NCI-H524 treated with DMSO at 0.1 percent for 48 hours (cell line): ENCODE data around the gene RPL38.
A peak's percentile ranks its signal among the peaks of the same experiment; 100 is the strongest.

ENCODE experiments used
- DNase-seq: peaks from one replicate; lab custom pipeline; 2025; lab: John Stamatoyannopoulos, UW

RPL38 gene

GRCh38 chr17:74227271-74228080 is 24.0 kb downstream of the RPL38 start:
- DNase-seq: no peak

- DNase-seq: no peak
These were observed 25.0 kb downstream of the RPL38 start for GRCh38 chr17:74228306-74228978.

GRCh38 chr17:74230896-74231295 is 27.4 kb downstream of the RPL38 start:
- no peak for DNase-seq

DNA sequence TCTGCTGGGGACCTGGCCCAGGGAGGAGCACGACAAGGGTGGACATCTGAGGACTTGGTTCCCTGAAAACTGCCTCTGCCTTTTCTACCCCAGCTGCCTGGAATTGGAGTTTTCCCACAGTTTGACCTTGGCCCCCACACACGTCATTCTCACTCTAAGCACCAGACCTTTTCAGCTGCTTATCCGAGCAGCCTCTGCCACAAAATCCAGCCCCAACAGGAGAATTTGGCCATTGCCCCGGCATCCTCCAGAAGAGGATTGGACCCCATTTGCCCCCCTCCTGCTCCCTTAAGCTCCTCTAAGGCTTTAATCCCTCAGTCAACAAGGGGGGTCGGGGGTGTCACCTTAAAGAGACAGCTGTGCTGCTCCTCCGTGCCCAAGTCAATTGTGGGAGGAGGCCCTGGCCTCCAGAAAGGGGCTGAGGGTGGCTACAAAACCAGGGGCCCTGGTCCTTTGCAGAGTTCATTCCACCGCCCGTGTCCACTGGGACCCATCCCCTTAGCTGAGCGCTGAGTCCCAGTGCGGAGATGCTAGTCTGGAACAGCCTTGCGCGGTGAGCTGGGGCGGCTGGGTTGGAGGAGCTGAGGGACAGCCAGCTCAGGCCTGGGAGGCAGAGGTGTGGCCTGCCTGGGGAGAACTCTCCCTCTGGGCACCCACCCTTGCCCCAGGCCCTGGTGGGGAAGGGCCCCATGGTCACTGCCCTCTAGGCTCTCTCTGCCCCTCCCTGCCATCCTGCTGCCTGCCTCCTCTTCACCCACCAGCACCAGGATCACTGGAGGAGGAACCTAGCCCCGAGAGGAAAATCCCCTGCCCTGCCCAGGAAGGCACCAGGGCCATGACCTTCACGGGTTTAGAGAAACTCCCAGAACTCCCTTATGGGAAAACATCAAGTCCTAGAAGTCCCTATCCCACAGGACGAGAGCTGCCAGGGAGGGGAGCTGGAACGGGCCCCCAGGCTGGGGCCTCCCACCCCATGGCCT is 28.7 kb downstream of the RPL38 start:
- peak; percentile 45 for DNase-seq

GRCh38 chr17:74233937-74234336 is 30.5 kb downstream of the RPL38 start:
- DNase-seq: no peak

DNA sequence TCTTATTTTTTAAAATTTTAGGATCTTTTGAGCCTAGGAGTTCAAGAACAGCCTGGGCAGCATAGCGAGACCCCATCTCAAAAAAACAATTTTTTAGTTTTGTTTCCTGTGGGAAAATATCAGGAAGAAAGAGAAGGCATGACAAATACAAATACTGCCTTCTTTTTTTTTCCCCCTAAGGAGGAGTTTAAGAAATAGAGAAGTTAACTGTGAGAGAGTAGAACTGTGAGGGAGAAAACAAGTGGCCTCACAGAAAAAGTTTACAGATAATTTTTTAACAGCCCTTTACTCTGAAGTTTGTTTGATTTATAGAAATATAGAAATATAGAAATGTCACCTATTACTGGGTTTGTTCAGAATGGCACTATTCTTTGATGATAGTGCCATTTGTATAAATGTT is 31.0 kb downstream of the RPL38 start:
- no peak for DNase-seq

DNA sequence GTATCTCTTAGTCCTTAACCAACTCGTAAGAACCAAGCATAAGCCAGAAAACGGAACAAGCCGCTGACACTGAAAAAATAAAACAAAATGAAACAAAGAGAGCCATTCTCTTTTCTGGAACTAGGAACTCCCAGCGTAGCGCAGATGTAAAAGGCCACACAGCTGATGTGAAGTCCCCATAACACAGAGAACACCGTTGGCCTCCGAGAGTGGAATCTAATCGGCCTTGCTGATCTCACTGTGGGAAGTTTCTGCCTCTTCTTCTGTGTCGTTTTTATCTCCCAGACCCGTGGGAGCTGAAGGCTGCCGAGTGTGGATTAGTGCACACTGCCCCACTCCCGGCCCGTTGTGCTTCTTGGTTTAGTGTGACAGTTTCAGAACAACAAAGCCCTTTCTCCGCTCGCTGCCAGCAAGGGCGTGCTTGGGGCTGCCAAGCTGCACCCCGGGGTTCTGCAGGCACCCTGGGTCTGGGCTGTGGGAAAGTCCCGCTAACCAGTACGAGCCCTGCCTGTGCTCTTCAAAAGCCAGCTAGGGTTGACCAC is 31.6 kb downstream of the RPL38 start:
- no peak for DNase-seq

- no peak for DNase-seq
These were observed 32.5 kb downstream of the RPL38 start for GRCh38 chr17:74235911-74236371.

DNA sequence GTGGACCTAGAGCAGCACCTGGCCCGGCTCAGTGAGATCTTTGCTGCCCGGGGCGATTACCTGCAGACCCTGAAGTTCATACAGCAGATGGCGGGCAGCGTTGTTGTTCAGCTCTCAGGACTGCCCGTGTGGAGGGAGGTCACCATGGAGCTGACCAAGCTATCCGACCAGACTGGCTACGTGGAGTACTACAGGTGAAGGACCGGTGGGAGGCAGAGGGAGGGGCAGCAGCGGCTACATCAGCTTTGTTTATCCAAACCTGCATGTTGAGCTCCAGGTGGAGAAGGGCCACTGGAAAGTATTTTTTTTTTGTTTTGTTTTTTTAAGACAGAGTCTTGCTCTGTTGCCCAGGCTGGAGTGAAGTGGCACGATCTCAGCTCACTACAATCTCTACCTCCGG is 33.8 kb downstream of the RPL38 start:
- no peak for DNase-seq

- no peak for DNase-seq
These were observed 35.7 kb downstream of the RPL38 start for GRCh38 chr17:74239172-74239571.

DNA sequence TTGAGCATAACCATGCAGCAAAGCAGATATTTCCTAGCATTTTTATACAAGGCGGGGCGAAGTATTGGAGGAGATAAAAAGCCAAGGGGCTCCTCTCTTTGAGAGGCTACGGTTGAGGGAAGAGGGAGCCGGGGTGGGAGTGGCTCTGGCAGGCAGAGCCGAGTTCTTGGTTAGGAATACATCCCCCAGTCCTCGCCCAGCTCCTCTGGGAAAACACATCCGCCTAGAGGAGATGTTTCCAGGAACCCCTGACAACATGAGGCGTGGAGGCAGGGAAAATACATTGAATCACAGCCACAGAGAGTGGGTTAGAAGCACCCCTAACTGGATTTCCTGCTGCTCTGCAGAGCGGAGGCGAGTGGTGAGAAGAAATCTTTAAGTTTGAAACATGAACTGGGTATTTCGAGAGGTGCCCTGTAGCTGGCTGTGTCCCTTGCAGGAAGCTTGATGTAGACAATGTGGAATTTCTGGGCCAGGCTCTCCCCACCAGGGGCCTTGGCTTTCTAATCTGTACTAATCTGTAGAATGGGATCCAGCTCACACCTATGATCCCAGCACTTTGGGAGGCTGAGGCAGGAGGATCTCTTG is 37.2 kb downstream of the RPL38 start:
- no peak for DNase-seq

GRCh38 chr17:74241431-74241830 is 38.0 kb downstream of the RPL38 start:
- DNase-seq: no peak

GRCh38 chr17:74241847-74242246 is 38.4 kb downstream of the RPL38 start:
- no peak for DNase-seq

DNA sequence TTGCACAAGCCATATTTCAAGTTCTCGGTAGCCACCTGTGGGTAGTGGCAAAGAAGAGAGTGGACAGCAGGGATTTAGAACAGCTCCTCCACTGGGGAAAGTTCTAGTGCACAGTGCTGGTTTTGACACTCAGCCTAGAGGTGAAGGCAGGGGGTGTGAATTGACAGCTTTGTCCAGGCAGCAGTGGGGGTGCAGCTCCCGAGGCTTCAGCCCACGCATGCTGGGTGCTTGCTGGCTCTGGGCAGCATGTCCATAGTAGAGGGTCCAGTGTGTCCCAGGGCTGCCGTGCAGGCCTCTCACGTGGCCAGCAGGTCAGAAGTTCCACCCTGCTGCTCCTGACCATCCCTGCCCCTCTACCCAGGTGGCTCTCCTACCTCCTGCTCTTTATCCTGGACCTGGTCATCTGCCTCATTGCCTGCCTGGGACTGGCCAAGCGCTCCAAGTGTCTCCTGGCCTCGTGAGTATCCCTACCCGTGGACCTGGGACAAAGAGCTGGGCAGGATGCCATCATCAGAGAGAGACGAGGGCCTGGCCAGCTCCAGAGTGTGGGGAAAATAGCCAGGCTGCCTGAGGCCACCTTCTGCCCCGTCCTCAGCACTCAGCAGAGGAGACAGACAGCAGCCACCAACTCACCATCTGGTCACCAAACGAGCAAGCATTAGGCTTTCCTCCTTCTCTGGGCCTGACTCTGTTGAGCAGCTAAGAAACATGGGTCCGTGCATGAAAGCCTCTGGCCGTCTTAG is 39.7 kb downstream of the RPL38 start:
- DNase-seq: no peak

GRCh38 chr17:74244128-74244527 is 40.6 kb downstream of the RPL38 start:
- no peak for DNase-seq

- DNase-seq: no peak
These were observed 41.1 kb downstream of the RPL38 start for GRCh38 chr17:74244548-74244947.

- no peak for DNase-seq
These were observed 41.8 kb downstream of the RPL38 start for GRCh38 chr17:74245145-74245831.

- no peak for DNase-seq
These were observed 42.4 kb downstream of the RPL38 start for GRCh38 chr17:74245871-74246270.

GRCh38 chr17:74249590-74250270 is 46.3 kb downstream of the RPL38 start:
- DNase-seq: no peak
